BE2C (cell line): Measurements from ENCODE around the gene DPYSL4. TPM values are rescaled to one million over a fixed set of nuclear protein-coding genes. Genes with fewer than 3 reads are reported as not detected.

Source experiments
- DNase-seq: peaks from one replicate; pipeline ENCODE4 v3.0.0-alpha.2; 2020
- H3K27me3 ChIP-seq: fragments of 250-450 bp; sonication (Bioruptor Pico); 2 replicates; pipeline ENCODE4 v1.5.1; 2020; ENCODE audit warnings: mild to moderate bottlenecking
- H3K36me3 ChIP-seq: fragments of 250-450 bp; sonication (Bioruptor Pico); 2 replicates; pipeline ENCODE4 v1.5.1; 2020; ENCODE audit warnings: mild to moderate bottlenecking
- H3K4me1 ChIP-seq: fragments of 250-450 bp; sonication (Bioruptor Pico); 2 replicates; pipeline ENCODE4 v1.5.1; 2020
- H3K4me3 ChIP-seq: 2 replicates; pipeline ENCODE4 v1.5.1; 2011; ENCODE audit warnings: low read depth, low read length
- H3K9me3 ChIP-seq: fragments of 250-450 bp; sonication (Bioruptor Pico); 2 replicates; pipeline ENCODE4 v1.5.1; 2020
- polyA plus RNA-seq: library from polyadenylated mRNA; unstranded; fragments of >200 nt; gene quantifications from one replicate; pipeline ENCODE4 v1.2.1, GENCODE V29; 2012; ENCODE audit warnings: low read depth, missing spikeins; ENCODE audit not compliant: insufficient read length, insufficient read depth
- TF ChIP-seq, protein P1 (sequence below): IDR thresholded peaks from 2 replicates; pipeline ENCODE4 v1.5.1; 2012; ENCODE audit warnings: mild to moderate bottlenecking, low read depth, low read length

DPYSL4 gene
- polyA plus RNA-seq = 15.0 TPM

DNA sequence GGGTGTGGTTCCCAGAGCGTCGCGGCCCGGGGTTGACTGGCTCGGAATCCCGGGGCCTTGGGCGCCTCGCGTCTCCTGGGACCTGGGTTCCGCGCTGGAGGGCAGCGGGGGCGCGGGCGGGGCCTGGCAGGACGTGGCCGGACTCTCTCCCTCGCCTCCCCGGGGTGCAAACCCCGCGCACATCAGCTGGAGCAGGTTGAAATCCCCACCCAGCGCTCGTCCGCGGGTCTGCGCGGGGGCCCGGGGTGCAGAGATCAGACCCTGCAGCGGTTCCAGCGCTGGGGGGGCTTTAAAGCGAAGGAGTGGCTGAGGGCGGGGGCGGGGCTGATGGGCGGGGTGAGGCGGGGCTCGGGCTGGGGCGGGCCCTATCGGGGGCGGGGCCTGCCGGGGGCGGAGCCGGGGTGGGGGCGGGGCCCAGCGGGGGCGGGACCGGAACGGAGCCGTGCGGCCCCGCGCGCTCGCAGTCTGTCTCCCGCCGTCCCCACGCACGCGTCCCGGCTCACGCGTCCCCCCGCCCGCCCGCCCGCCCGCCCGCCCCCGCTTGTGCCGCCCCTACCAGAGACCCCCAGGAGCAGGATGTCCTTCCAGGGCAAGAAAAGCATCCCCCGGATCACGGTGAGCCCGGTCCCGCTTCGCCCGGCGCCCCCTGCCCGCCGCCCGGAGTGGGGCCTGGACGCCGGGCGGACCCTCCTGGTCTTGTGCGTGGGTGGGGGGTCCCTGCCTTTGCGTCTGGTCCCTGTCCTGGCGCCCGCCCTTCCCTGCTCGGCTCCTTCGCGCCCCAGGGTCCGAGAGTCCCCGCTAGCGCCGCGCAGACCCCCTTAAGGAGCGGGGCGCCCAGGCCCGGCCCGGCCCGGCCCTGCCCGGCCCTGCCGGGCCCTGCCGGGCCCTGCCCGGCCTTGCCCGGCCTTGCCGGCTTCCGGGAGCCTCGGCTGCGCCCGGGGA, at the start of gene DPYSL4:
DPYSL4 (plus strand) TSS at position 461 of the 942 bp plus-strand sequence; CDS start at position 577, 116 bp downstream.
- Histone ChIP-seq H3K4me1 (no peaks in the 10 kb centered on the region), H3K36me3 (no peaks in the 10 kb centered on the region), H3K9me3 (no peaks in the 10 kb centered on the region), H3K27me3 (peaks cover 36% of the 10 kb centered on the region), H3K4me3 (peak within 1 kb of the TSS; percentile 41)
- TF ChIP-seq, protein P1, sequence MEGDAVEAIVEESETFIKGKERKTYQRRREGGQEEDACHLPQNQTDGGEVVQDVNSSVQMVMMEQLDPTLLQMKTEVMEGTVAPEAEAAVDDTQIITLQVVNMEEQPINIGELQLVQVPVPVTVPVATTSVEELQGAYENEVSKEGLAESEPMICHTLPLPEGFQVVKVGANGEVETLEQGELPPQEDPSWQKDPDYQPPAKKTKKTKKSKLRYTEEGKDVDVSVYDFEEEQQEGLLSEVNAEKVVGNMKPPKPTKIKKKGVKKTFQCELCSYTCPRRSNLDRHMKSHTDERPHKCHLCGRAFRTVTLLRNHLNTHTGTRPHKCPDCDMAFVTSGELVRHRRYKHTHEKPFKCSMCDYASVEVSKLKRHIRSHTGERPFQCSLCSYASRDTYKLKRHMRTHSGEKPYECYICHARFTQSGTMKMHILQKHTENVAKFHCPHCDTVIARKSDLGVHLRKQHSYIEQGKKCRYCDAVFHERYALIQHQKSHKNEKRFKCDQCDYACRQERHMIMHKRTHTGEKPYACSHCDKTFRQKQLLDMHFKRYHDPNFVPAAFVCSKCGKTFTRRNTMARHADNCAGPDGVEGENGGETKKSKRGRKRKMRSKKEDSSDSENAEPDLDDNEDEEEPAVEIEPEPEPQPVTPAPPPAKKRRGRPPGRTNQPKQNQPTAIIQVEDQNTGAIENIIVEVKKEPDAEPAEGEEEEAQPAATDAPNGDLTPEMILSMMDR = no peak
- no peak for DNase-seq

DNA sequence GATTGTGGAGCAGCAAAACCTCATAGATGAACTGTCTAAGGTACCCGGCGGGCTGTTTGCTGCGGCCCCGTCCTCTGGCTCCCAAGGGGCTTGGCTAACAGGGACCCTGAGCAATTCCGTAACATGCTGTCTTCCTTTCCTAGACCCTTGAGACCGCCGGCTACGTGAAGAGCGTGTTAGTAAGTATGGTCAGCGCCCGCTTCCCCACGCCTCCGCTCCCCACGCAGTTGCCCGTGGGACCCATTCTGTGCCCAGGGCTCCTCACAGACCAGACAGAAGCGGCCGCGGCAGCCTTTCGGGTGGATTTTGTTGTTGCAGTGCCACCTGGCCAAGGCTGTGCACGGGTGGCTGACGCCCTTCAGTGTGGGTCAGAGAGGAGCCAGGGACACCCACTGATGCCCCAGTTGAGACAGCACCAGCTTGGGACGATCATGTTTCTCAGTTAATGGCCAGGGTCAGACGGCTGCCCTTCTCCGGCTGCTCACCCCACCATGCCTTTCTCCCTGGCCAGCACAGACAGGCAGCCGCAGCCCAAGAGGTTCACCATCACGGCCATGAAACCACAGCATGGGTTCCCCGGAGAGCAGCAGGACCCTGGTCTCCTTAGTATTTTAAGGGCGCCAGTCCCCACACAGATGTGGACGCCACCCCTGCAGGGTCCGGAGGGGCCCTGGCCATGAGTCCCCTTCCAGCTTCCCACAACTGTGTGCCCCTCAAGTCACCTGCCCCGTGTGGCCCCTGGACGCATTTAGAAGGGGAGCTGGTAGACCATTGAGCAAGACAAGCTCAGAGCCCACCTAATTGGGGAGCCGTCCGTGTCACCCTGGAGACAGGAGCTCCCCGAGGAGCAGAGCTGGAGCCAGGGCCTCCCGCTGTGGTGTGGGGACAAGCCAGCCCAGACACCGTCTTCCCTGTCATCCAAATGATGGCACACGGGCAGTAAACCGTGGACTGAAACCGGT, 49.4 kb upstream of the DPYSL4 start:
- H3K9me3 ChIP-seq = no peaks in the 10 kb centered on the region
- no peak overlapping the region for H3K4me3 ChIP-seq
- no peak for DNase-seq
- TF ChIP-seq, protein P1 = no peak
- peaks cover 10% of the 10 kb centered on the region for H3K4me1 ChIP-seq
- no peaks in the 10 kb centered on the region for H3K27me3 ChIP-seq
- no peaks in the 10 kb centered on the region for H3K36me3 ChIP-seq

DNA sequence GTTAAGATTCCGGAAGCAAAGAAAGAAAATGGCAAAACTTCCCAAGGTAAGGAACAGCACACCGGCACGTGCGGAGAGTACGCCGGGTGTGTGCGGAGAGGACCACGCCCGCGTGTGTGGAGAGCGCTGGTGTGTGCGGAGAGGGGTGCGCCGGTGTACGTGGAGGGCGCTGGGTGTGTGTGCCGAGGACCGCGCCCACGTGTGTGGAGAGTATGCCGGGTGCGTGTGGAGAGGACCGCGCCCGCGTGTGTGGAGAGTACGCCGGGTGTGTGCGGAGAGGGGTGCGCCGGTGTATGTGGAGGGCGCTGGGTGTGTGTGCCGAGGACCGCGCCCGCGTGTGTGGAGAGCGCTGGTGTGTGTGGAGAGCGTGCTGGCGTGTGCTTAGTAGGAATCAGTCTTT, 48.6 kb upstream of the DPYSL4 start:
- Histone ChIP-seq H3K4me3 (no peak overlapping the region), H3K36me3 (no peaks in the 10 kb centered on the region), H3K4me1 (peaks cover 4% of the 10 kb centered on the region; the same call in 1 of the 2 replicates), H3K27me3 (no peaks in the 10 kb centered on the region), H3K9me3 (no peaks in the 10 kb centered on the region)
- TF ChIP-seq, protein P1 = no peak
- no peak for DNase-seq

DNA sequence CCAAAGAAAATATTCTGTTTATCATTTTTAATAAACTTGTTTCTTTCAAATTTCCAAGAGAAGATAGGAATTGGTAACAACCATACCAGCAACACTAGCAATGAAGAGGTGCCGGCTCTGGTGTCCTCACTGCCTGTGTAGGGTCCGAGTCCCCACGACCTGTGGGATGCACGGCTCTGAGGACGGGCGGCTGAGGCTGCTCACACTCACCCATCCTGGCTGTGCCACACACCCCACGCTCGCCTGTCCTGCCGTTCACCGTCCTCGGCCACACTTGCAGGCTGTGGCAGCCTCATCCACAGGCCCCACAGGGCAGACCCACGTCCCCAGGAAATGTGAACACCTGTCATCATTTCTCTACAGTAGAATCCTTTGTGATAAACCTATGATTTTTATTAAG, 48.2 kb upstream of the DPYSL4 start:
- H3K4me1 ChIP-seq = no peaks in the 10 kb centered on the region
- H3K36me3 ChIP-seq = no peaks in the 10 kb centered on the region
- no peaks in the 10 kb centered on the region for H3K27me3 ChIP-seq
- peak; percentile 1 for DNase-seq
- TF ChIP-seq, protein P1 = no peak
- no peak overlapping the region for H3K4me3 ChIP-seq
- no peaks in the 10 kb centered on the region for H3K9me3 ChIP-seq

DNA sequence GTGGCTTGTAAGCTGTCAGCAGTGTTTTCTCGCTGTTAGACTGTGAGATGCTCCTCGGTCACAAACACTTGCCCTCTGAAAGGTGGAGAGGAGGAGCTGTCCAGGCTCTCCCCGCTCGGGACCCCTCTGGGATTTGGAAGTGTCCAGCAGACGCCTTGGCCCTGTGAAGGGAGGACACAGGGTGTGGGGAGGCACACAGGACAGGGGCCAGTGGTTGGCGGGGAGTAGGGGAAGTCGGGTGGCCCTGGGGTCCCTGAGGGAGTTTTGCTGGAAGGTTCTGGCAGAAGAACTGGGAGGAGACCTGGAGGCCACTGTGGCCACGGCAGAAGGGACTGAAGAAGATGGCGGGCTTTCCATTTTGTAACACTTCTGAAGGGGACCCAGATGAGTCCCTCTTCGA, 47.2 kb upstream of the DPYSL4 start:
- H3K36me3 ChIP-seq = no peaks in the 10 kb centered on the region
- DNase-seq = peak; percentile 2
- no peaks in the 10 kb centered on the region for H3K27me3 ChIP-seq
- H3K4me3 ChIP-seq = no peak overlapping the region
- TF ChIP-seq, protein P1 = no peak
- no peaks in the 10 kb centered on the region for H3K9me3 ChIP-seq
- no peaks in the 10 kb centered on the region for H3K4me1 ChIP-seq
